CD4-positive, alpha-beta T cell treated with Interleukin-4 for 1 hour (primary cell): ENCODE data around the gene CADM3.
A peak's percentile ranks its signal among the peaks of the same experiment; 100 is the strongest.

ENCODE experiments used
- DNase-seq, 2 donors: peaks; one replicate each; pipeline ENCODE4 v3.0.0-alpha.2; 2020 to 2022

The CADM3 gene

GRCh38 chr1:159171254-159171687 lies at the start of gene CADM3:
CADM3 (plus strand) TSS chr1:159171615; CDS start chr1:159171766, 151 bp downstream.
- DNase-seq = no peak

DNA sequence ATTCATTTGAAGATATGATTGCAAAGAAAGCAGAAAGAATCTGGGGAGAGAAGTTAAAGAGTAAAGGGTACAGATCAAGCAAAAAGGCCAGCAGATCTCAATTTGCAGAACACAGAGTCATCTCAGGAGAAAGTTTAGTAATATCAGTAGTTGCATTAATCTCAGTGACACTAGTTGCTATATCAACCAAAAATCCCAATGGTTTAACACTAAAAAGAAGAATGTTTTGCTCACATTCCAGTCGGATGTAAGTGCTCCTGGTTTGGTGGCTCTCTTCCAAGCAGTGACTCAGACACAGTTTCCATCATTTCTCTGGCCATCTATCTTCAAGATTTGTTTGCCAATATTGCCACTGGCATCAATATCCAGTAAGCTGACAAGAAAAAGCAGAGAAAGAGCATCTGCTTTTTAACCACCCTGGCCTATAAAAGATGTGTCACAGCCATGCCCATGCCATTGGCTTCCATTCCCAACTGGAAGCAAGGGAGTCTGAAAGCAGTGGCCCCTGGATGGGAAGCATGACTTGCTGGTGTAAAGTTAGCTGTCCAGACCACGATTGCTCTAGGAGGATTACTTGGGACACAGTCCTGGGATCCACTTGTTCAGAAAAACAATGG lies 49.3 kb upstream of the CADM3 start:
- no peak for DNase-seq

DNA sequence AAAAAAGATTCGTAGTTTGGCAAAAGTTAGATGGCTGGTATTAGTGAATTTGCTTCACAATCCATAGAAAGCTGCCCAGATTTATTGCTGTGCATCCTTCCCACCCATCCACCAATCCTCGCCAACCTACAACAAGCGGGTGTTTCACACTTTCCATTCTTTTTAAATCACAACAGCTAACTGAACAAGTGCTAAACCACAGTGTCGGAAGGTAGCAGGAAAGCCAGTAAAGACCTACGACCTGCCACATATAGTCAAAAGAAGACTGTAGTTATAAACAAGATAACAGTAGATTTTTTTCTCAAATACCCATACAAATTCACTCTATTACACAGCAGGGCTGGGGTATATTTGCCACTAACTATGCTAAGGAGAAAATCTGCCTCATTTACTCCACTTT lies 47.8 kb upstream of the CADM3 start:
- DNase-seq = no peak

- peak; percentile 58 to 60 for DNase-seq
Observed at GRCh38 chr1:159132271-159132881, 39.0 kb upstream of the CADM3 start.

GRCh38 chr1:159140474-159140873 lies 30.9 kb upstream of the CADM3 start:
- DNase-seq = no peak

DNA sequence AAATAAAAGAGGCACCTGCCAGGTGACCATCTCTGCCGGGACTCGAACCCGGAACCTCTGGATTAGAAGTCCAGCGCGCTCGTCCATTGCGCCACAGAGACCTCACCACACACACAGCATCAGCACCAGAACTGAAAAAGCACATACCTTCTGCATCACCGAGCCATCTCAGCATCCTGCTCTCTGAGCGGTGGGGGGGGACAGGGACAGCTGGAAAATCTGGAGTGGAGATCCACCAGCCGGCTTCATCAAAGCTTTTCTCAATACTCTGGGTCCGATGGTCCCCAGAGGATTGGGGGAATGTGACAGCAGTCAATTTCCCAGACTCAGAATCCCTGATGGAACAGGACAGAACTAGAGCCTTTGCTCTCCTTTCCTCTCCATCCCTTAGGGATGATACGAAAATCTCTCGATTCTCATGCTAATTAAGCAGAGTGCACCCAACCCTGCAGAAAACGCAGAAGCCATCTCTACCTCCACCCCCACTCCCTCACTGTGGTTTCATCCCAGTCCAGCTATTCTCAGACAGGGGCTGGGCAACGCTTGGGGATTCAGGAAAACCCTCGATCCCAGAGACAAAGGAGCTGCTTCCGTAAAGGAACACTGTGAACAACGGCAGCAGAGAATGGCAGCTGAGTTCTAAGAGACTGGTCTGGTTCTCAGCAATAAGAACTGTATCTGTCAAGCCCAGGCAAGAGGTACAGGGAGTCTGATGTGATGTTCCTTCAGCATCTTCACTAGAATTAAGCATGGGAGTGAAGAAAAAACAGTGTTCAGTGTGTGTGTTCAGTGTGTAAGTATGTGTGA lies 29.6 kb upstream of the CADM3 start:
- DNase-seq = no peak

DNA sequence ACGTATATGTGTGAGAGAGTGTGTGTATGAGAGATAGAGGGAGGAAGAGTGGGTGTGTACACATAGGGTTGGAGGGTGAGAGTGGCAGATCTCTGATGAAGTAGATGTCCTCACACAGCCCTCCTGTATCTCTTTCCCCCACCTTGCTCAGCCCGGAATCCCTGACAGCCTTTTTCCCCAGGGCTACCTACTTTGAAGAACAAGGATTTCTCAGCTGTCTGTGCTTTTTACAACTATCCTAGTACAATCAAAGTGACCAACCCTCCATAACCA lies 29.1 kb upstream of the CADM3 start:
- no peak for DNase-seq

DNA sequence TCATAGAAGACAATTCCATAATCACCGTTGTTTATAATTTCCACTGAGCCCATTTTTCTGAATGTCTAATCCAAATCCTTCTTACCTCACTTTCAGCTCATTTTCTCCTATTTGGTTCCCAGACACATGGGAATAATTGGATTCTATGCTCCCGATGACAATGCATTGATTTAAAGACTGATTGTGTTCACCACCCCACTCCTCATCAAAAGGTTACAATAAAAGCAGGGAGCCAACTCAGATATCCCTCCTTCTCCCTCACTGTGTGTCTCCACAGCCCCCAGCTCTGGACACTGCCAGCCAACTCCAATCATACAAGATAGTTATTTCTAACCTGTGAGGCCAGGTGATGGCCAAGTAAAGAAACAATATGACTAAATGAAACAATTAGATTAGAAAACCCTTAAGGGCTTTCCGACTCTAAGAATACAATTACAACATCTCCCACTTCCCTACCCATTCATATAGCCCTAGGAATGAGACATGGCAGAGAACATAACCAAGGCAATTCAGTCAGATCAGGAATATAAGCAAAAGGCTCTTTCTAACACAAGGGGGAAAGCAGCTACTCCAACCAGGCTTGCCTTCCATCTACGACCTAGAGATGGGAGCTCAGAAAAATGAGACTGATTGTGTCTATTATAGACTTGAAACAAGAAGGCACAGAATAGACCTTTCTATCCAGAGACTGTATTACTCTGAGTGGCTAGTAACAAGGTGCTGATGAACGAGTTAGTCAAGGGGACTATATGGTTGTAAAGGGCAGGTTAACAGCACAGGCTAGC lies 28.5 kb upstream of the CADM3 start:
- DNase-seq = no peak

DNA sequence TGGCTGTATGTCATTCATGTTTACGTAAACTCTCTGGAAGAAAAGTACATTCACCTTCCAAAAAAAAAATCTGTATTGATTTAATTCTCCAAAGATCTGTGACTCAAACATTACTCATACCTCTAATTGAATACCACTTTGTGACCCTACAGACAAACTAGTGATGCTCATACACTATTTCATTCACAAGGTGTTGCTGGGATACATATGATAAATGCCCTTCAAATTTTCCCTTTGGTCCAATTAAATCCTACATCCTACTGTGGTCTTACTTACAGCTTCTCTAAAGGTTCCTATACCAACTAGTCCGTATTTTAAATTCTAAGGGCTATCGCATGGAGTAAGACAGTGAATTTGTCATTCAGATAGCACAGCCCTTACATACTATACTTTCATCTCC lies 26.8 kb upstream of the CADM3 start:
- DNase-seq = no peak

DNA sequence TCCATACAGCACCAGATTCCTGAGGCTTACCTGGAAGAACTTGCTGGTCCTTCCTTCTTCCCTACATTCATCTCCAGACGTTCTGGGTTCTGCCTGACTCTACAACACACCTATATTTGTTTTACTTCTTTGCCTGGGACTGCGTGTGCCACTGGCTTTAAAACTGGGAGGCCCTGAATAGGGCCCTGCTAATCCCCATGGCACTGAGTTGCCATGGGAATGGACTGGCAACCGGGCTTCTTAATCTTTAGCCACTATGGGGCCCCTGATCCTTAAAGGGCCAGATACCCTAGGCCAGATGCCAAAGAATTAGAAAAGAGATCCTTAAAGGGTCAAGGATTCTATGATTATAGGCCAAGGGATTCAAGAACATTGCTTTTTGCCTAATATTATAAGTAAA lies 24.4 kb upstream of the CADM3 start:
- DNase-seq = no peak

DNA sequence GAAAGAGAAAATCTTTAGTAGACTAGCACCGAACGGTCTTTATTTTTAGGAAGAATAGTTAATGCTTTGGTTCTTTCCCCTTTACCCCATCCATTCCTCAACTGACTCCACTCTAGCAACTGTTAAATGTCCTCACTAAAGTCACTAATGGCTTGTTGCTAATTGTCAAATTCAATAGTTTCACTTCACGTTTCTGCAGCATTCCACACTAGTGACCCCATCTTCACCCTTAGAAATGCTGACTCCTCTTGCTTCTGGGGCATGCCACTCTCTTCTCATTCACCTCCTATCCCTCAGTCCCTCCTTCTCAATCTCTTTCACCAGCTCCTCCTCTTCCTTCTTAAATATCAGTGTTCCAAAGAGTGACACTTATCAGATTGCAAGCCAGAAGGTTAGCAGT lies 19.4 kb upstream of the CADM3 start:
- no peak for DNase-seq

DNA sequence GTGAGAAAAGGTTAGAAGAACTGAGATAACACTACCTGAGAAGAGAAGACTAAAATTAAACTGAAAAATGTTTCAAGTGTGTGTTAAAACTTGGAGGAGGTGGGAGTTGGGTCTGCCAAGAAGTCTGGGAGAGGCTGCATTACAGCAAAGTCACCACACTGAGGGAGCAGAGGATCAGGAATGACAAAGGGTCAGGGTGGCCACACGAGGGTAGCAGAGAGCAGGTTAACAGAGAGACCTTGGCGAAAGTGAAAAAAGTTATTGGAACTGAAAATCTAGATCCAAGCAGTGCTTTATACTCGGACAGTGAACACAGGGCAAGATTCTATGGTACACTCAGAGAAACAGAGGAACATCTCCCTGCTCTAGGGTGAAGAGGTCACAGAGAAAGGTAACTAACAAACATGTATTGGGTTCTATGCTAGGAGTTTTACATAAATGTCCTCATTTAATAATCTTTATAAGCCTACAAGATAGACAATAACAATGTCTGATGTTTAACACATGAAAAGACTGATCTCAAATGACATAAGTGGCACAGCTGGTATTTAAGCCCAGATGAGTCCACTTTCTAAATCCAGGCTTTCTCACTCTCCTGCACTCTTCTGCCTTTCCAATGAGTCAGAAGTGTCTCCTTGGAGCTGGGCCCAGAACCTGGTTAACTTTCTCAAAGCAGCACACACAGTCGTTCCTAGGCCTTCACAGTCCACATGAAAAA lies 10.3 kb upstream of the CADM3 start:
- DNase-seq = peak; percentile 62 to 70

DNA sequence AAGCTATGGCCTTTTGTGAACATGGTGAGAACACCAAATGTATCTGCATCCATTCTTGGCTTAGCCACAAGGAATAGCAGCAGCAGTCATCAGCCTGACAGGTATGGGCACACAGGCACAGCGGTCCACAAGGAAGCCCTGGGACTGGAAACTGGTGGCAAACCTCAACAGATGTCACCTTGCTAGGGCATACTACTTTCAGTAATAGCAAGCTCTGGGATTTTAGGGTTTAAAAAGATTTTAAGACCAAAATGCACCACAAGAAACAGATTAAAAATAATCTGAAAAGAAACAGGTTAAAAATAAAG lies 9.7 kb upstream of the CADM3 start:
- DNase-seq = no peak

GRCh38 chr1:159162516-159163265 lies 8.7 kb upstream of the CADM3 start:
- DNase-seq = no peak

DNA sequence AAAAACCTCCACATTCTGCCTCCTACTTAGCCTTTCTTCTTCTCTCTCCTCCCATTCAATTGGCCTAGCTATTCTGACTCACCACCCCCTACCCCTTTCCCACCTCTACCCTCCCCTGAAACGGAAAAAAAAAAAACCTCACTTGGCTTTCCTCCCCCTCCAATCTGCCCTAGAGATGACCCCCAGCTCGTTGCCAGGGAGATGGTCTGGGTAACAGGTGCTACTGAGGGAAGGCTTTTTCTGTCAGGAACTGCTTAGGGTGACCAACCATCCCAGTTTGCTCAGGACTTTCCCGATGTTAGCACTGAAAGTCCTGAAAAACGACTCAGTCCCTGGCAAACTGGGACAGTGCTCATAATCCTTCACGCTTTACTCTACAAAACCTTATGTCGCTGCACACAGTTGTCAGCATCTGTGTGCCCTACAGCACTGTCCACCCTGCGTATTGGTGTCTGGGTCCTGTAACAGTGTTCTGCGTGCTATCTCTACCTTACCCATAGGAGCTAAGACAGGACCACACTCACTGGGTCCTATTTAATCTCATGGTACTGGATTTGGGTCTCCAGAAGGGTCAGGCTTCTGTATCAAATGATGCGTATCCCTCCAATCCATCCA lies 7.7 kb upstream of the CADM3 start:
- DNase-seq = no peak

DNA sequence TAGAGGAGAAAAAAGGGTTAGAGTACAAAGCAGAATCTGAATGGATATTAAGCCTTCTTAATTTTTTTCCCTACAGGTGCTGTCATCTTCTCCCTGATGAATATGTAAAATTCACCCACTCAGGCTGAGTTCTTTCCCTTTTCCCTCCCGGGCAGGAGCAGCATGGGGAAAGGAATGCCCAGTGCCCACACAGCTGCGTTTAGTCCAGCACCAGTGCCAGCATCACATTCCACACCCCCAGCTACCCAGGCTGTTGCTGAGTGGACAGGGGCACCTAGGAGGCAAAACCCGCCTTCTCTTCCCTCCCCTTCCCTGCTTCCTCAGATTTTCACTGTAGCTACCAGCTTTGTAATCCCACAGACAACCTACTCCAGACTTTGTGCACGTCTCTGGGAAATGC lies 3.4 kb upstream of the CADM3 start:
- DNase-seq = no peak

- no peak for DNase-seq
Observed at GRCh38 chr1:159170639-159171038, 776 bp upstream of the CADM3 start.

DNA sequence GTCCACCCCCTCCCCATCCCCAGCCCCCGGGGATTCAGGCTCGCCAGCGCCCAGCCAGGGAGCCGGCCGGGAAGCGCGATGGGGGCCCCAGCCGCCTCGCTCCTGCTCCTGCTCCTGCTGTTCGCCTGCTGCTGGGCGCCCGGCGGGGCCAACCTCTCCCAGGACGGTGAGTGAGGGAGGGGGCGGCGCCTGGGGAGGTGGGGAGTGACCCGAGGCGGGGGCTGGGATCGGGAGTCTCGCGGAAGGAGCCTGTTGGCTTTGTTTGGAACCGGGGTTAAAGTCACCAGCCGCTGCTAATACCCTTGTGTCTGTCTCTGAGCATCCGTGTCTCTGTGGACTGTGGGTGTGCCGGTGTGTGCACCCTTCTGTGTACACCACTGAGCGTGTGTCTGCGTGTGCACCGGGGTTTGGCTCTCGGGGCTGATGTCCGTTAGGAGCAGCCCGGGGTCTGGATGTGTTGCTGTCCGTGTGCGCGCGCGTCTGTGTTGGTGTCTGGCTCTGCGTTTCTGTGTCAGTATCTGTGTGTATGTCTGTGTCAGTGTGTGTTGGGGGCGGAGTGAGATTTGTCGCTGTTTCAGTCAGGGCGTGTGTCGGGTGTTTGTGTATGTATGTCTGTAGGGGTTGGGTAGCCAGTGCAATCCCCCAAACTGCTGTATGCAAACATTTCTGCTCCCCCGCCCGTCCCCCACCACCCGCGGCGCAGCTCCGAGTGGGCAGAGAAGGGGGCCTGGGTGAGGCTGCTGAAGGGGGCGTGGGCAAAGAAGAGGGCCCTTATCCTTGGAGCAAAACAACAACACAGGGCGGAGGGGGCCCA lies 480 bp downstream of the CADM3 start:
- no peak for DNase-seq

DNA sequence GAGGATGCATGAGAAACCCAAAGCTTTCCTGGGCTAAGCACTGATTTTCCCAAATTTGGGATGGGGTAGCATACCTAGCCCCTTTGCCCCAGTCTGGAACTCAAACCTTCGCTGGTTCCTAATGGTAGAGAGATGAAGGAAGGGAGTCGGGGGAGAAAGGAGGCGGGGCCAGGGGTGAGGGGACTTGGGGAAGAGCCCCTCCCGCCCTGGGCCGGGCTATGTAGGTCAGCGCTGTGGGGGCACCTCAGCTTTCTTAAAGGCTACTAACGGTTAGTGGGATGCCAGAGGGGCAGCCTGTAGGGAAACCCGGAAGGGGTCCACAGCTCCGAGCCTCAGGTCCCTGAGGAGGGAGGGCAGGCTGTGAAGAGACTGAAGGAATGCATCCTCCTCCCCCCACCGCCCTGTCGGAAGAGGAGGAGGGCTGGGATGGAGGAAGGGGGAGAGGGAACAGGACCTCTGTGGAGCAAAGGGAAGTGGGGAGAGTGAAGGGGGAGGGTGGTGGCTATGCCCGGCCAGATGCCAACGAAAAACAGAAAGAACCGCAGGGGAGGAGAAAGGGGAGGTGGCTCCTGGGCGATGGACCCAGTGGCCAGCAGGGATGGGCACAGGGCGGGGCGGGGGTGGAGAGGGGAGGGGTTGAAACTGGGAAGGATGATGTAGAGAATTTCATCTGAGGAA lies 1.3 kb downstream of the CADM3 start:
- no peak for DNase-seq

GRCh38 chr1:159173320-159173719 lies 1.9 kb downstream of the CADM3 start:
- no peak for DNase-seq
